CD4-positive, alpha-beta T cell treated with Interleukin-12 subunit alpha and Interleukin-12 subunit beta, for 1 hour (primary cell): ENCODE results near the gene OR2T11.
"Not testable (repeated sequence)": the region's sequence is repeated elsewhere in the genome, so short reads cannot be mapped to it uniquely, and the experiment has no call there.

ENCODE experiments used
- DNase-seq: peaks from one replicate; pipeline ENCODE4 v3.0.0-alpha.2; 2020

Gene OR2T11

DNA sequence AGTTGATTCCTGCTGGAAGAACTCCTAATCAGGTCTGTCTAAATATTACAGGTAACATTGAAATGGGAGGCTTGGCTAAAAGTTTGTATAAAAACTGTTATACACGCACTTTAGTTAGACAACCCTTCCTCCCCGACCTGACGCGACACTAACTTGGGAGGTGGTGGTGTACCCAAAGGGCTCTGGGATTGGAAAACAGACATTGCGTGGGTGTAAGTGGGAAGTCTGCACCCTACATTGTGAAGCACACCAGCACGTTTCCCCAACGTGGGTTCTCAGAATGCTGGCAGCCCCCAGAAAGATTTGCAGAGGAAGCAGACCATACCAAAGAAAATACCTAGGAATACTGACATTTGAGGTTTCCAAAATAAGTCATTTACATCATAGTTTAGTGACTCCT lies 16.8 kb downstream of the OR2T11 start:
- no peak for DNase-seq

DNA sequence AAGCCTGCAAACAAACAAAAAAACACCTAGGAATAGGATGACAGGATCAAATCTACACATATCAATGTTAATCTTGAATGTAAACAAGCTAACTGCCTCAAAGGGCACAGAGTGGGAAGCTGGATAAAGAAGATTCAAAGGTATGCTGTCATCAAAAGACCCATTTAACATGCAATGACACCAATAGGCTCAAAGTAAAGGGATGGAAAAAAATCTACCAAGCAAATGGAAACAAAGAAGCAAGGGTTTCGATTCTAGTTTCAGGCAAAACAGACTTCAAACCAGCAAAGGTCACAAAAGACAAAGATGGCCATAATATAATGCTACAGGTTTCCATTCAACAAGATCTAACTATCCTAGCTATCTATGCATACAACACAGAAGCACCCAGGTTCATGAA lies 21.1 kb downstream of the OR2T11 start:
- no peak for DNase-seq

DNA sequence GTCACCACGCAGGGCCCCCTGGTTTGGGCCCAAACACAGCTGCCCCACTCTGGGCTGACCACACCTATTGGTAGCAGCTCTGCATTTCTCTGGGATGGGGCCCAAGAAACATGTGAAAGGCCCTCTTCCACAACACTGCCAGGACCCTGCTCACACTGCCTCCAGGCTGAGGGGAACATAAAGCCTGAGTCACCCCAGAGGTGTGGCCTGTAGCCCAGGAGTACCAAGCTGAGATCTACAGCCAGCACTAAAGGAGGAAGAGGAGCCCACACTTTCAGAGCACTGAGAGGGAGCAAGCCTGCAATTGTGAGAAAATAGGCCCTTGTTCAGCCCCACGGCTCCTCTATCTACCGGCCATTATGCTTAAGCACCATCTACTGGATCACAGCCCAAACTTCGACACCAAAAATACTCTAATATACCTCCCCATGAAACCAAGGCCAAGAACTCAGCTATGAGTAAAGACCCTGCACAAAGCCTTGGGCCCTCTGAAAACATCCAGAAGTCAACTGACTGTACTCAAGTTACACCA lies 22.9 kb downstream of the OR2T11 start:
- peak; percentile 7 for DNase-seq

DNA sequence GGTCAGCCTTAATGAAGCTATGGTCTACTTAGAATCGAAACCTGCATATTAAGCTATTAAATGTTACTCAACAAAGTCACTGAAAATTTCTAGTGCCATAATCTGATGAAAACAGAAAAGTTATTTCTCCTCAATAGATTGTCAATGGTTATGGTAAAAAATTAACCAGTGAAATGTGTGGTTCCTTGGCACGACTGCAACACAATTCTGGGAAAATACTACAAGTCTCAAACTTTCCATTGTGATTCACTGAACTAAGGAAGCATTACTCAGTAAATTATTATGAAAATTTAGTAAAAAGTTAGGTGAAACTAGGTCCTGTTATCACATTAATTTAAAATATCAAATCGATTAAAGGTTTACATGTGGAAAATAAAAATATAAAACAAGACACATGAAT lies 24.6 kb downstream of the OR2T11 start:
- no peak for DNase-seq

DNA sequence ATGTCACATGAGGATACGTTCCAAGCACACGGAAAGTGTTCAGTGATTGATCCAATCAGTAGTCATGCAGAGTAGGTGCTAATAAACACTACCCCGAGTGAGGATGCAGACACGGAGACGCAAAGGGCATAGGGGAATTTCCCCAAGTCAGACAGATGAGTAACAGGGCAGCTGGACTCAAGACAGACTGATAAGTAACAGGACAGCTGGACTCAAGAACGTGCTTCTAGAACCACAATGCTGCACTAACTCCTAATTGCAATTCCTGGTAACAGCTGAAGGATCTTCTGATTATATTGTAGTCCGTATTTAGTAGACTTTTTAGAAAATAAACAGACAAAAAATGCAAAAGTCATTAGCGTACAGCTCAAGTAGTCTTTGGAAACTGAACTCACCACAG lies 35.5 kb downstream of the OR2T11 start:
- DNase-seq = no peak

DNA sequence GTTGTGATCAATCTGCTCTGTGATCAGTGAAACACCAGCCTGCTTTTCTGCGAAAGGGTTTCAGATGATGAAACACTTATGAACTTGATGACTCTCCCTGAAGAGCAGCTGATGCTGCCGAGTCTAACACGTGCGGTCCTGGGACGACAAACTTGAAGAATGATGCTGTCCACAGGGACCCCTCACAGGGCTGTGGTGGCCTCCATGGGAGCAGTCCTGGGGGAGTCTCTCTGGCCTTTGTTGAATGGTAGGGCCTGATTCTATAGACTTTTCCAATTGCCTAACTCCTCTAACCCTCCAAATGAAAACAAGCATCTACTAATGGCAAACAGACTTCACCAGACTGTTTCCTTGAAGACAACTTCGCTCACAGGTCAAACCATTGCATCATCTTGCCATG lies 37.3 kb downstream of the OR2T11 start, which contains the start of gene OR2T10:
Gene OR2T10, minus strand, starts transcription at position 112 of the 400 bp plus-strand sequence. CDS start 3,932 bp downstream, outside the sequence.
- DNase-seq = no peak

DNA sequence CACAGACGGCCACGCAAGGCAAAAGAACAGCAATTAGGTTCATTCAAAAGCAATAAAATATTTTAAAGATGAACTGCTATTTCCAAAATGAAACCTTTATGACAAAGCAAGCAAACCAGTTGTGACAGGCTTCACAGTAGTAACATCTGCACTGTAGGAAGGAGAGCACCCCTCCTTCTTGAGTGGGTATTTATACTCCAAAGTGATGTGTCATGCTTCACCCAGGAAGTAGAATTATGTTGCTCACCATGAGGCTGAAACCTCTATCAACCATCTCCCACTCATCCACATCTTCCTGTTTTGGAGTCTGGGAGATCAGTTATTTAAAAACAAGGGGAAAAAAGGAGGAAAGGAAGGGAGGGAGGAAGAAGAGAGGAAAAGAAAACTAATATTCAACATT lies 38.3 kb downstream of the OR2T11 start:
- no peak for DNase-seq

DNA sequence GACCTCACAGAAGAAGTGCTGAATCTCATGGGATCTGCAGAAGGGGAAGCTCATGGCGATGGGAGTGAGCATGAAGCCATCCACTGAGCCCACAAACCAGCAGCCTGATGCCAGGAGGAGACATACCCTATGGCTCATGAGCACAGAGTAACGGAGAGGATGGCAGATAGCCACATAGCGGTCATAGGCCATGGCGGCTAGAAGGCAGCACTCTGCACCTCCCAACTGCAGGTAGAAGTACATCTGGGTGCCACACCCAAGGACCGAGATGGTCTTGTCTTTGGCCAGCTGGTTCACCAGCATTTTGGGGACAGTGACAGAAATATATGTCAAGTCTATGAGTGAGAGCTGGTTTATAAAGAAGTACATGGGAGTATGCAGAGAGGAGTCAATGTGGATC lies 41.7 kb downstream of the OR2T11 start:
- DNase-seq = no peak

DNA sequence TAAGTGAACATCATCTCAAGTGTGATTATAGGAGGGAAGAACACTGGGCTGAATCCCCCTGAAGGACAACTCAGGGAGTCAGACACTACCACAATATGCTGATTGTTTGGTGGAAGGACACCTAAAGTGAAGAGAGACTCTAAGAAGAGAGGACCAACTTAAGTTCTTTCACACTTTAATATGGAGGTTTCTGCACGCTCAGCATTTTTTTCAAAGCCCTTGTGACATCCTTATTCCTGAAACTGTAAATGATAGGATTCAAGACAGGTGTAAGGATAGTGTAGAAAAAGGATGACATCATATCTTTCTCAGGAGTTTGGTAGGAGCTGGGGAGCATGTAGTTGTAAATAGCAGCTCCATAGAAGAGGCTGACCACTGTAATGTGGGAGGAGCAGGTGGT lies 42.2 kb downstream of the OR2T11 start:
- DNase-seq = no peak

DNA sequence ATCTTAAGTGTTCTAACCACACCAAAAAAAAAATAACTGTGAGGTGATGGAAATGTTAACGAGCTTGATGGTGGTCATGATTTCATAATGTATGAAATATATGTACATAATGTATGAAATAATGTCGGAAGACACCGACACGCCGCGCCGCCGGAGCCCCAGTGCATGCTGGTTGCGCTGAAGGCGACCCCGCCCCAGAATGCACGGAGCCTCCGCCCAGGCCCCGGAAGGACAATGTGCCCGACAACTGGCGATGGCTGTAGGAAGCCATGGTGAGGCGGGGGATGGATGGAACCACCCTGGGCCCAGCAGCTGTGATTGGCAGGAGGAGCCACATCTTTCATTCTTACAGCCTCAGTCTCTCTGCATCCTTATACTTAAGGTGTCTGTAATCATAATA lies 44.8 kb downstream of the OR2T11 start:
- DNase-seq = no peak

DNA sequence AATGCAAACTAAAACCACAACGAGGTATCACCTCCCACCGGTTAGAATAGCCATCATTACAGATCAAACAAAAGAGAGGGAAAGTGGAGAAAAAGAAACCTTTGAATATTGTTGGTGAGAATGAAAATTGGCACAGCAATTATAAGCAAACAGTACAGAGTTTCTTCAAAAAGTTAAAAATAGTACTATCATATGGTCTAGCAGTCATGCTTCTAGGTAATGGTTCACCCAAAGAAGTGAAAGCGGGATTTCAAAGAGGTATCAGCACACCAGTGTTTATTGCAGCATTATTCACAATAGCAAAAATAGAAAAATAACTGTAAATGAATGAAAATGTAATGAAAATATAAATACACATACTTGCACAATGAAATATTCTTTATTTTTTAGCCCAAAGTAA lies 45.6 kb downstream of the OR2T11 start:
- DNase-seq = no peak

DNA sequence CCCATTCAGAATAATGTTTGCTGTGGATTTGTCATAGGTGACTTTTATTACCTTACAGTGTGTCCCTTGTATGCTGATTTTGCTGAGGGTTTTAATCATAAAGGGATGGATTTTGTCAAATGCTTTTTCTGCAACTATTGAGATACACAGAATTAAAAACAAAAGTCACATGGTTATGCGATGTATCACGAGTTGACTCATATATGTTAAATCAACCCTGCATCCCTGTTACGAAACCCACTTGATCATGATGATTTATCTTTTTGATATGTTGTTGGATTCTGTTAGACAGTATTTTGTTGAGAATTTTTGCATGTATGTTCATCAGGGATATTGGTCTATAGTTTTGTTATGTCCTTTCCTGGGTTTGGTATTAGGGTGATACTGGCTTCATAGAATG lies 49.6 kb downstream of the OR2T11 start:
- DNase-seq = no peak

DNA sequence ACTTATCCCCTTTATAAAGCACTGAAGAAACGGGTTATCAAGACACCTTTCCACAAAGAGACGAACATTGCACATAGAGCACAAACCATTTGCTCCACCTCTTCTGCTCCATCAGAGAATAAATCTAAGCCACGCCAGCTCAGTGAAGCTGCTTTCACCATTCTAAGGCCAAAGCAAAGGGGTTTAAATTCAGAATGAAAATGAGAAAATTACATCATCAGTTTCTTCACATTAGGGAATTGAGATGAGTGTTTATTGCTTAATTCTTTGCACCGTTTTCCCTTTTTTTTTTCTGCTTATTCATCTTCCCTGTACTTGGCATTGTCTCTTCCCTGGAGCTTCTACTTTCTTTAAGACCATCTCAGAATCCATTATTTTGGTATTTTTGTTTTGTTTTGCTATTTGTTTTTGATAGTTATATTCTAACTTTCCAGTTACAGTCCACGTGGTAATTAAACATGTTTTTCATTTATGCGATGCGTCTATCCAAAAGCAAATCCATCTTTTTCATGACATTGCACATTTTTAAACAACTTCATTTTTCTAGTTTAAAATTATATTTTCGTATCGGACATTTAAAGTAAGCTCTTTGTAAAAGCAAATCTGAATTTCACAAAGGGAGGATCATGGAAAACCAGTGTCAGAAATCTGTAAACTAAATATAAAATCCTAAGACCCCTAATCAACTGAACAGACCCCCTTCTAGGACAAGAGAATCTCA lies 58.5 kb downstream of the OR2T11 start:
- DNase-seq = no peak

DNA sequence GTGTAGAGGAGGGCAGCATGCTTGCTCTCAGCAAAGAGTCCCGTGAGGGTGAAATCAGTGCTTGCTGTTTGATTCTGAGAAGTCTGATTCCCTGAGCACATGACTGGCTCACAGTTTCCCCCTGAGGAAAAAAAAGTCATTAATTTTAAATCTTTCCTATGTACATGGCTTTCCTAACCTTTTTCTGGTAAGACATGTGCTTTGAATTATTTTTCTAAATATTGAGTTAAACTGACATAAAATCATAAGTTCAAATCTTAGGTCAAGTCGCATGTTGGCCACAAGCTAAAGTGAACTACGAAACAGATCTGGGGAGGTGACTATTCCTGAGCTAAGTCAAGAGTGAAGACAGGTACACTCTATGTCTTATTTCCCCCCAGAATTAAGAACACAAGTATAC lies 60.2 kb downstream of the OR2T11 start, which contains the start of gene OR2T34:
Gene OR2T34, minus strand, starts transcription at position 101 of the 400 bp plus-strand sequence. Its CDS starts 0 bp downstream, at position 101.
- DNase-seq = not testable (repeated sequence)

DNA sequence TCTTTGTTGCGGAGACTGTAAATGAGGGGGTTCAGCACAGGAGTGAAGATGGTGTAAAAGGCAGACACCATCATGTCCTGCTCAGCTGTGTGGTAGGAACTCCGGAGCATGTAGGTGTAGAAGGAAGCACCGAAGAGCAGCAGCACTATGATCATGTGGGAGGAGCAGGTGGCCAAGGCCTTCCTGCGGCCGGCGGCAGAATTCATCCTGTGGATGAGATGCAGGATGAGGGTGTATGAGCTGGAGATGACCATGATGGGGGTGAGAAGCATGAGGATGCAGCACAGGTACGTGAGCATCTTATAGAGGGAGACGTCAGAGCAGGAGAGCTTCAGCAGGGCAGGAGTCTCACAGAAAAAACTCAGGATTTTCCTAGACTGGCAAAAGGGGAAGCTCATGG lies 61.0 kb downstream of the OR2T11 start:
- DNase-seq = not testable (repeated sequence)
